Vagina (tissue), 2 donors: ENCODE data around the gene CASZ1.

Source experiments
- CTCF ChIP-seq, 3 experiments: fragments of 450-650 bp in 2 of 3; fragments of 200-600 bp in 1 of 3; sonication (generic) in 1 of 3; IDR thresholded peaks; one replicate each; pipeline ENCODE4 v1.5.1; 2017 to 2019; ENCODE audit warnings: antibody characterized with exemption in 3 of 3, mild to moderate bottlenecking in 2 of 3, moderate library complexity in 2 of 3
- POLR2AphosphoS5 ChIP-seq, 2 donors: sonication (generic); formaldehyde crosslinking; IDR thresholded peaks; one replicate each; pipeline ENCODE4 v1.9.0; 2017; ENCODE audit warnings: antibody characterized with exemption in 2 of 2, mild to moderate bottlenecking in 2 of 2, low read depth in 1 of 2; ENCODE audit not compliant: insufficient read depth in 1 of 2

GRCh38 chr1:10622910-10623685, 173.3 kb downstream of the CASZ1 start:
- TF ChIP-seq CTCF (IDR thresholded peaks at IDR 0.05) (no peak), POLR2AphosphoS5 (IDR thresholded peaks at IDR 0.05; ENCODE audit: insufficient read depth in 1 of 2, low read depth in 1 of 2) (no peak)
